Skeletal muscle cell (primary cell): ENCODE data around the gene GPR171.

Source experiments
- DNase-seq: peaks from one replicate; pipeline ENCODE4 v3.0.0-alpha.2; 2010; ENCODE audit warnings: low read depth
- H3K4me3 ChIP-seq: 2 replicates; pipeline ENCODE4 v1.5.1; 2011; ENCODE audit warnings: low read depth, mild to moderate bottlenecking, control low read depth, low read length, moderate library complexity

The GPR171 gene

DNA sequence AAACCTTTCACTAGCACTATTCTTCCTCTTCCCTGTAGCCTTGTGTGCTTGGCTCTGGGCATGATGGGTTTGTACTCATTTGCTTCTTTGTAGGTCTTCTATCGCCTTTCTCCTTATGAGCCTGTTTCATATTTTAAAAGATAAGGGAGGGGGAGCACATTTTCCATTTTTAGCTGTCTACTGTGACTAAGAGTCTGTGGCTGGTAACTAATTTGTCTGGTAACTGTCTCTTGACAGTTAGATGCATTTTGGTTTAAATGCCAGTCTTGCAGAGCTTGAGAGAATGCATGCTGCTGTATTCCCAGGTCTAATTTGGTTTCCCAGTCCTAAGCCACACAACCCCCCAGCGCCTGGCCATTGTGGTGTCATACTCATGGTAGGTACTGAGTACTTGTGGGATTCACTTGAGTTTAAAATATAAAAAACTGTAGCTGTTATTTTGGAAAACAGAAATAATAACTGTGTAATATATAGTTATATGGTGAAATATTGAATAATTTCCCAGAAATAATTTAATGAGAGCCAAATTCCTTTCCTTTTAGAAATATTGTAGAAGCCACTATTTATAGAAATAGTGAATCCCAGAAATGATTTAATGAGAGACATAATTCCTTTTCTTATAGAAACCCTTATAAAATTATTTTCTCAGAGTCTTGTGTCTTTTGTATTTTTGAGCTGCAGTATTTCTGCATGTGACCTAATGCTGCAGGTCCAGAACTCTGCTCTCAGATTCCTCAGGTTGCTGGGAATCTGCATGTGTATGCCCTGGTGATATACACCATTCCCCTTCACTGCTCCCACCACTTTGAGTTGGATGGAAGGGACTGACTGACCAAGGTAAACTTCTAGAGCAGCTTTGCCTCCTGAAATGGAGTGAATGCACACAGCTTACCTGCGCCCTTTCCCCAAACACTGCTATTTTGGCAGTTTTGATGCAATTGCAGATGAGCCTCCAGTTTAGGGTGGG, 13.9 kb upstream of the GPR171 start:
- H3K4me3 ChIP-seq = no peak overlapping the region
- no peak for DNase-seq

DNA sequence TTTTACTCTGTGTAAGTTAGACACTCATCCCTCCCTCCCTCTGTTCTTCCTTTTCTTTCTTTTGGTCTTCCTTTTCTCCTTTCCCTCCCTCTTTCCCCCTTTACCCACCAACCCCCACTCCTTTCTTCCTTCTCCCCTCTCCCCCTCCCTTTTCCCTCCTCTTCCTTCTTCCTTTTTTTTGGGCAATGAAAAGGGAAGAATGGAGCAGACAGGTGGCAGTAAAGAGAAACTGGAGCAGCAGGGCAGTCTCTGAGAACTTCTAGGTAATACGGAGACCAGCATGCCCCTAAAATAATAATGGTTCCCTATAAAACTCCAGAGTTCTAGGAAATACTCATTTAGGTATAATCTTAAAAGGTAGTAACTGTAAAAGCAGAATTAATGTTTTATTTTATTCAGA, 11.4 kb upstream of the GPR171 start:
- no peak overlapping the region for H3K4me3 ChIP-seq
- no peak for DNase-seq

DNA sequence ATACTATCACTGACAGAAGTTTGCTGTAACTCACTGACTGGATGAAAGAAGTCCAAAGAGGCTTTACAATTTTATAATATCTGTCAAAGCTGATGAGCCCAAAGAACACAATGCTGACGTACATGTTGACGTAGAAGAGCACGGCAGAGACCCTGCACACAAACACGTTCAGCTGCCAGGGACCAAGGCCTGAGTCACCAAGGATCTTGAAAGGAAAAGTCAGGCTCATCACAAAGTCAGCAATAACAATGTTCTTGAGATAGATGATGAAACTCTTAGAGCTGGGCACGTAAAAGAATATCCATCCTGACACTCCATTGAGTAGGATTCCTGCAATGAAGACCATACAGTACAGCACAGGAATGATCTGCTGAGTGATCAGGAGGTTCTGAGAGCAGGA, 10.9 kb upstream of the GPR171 start:
- DNase-seq = no peak

DNA sequence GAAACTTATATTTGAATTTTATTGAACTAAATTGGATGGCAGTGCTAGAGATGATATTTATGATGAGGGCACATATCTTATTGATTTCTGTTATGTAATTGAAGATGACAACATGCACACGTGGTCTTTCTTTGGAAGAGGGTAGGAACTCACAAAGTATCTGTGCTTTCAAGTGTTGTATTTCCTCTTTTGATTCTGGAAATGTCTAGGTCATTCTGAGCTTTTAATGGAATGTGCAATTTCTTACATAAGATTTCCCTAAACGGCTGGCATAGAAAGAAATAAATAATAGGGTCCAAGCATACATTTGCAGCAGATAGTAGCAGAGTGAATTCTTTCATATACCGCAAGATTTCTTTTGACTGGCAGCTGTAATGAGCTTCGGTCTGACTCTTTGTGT, 10.1 kb upstream of the GPR171 start:
- no peak for DNase-seq
- H3K4me3 ChIP-seq = no peak overlapping the region

More for the DNA sequence above, 10.9 kb upstream of the GPR171 start:
- no peak overlapping the region for H3K4me3 ChIP-seq

DNA sequence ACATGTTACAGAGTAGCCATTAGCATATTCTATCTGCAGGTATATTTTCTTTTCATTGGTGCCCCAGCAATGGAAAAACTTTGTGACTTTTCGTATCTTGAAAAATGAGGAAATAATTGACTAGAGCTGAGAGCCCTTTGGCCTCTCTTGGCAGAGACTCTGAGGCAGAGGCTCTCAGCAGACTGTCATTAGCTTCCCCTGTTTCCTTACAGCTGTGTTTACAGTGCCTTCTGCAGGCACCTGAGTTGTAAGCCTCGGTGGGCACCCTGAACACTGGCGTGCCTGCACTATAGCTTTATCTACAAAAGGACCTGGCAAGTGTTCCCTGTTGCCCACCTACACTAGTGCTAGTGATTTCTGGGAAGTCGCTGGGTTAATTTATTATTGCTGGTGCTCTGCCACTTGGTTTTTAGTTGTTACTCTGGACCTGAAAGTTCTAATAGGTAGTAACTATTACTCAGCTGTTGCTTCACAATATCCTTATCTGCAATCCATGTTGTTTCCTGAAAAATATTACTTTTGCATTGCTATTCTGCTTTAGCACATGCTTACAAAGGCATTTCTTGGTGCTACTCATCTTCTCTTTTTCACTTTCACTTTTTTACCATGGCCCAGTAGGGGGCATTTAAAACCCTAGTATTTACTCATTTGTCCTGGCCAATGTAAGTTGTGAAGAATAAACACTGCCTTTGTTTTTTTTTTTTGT, 7.8 kb upstream of the GPR171 start:
- no peak for DNase-seq
- H3K4me3 ChIP-seq = no peak overlapping the region

DNA sequence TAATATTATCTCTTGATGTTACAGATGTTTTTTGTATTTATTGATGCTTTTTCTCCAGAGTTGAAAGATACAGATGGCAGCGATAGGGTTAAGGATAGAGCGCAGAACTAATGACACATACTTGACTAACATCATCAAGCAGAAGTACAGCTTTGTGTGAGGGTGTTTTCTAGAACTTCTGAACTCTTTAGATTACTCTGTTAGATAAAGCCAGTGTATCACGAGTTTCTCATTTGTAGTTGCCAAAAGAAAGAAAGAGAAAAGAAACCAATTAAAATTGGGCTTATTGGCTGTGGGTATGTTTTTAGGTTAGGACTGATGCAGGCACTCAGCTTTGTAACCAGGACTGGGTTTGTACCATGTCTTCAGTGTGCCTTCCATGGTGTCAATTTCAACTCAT, 6.6 kb upstream of the GPR171 start:
- DNase-seq = no peak
- no peak overlapping the region for H3K4me3 ChIP-seq

DNA sequence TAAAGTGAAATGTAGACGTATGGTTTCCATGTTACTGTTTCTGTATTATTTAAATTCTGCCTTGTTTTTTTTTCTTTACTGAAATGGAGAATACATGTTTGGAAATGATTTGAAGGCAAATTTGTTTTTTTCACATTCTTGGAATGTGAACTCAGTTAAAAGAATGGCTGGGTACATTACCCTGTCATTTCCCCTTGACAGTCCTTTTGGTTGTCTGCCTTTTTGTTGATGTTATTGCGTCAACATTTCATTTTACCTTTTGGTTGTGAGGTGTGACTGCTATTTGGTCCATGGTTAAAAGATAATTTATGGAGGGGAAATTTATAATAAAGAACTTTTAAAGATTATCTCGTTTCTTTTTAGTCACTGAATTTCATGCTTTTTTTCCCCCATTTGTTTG, 3.2 kb upstream of the GPR171 start:
- H3K4me3 ChIP-seq = no peak overlapping the region
- no peak for DNase-seq

DNA sequence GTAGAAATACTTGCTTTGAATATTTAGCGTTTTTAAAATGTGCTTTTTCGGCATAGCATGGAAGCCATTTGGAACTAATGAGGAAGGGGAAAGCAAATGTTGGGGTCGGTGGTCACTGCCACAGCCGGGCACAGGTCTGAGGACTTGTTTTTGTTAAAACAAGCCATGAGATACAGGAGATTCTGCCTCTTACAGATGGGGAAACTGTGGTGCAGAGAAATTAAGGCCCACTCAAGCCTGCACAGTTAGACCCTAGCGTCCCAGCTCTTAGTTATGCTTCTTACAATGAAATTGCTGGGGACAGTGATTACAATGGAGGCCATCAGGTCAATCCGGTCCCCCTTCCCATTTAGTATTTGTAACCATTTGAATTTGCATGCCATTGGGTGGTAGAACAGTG, 2.5 kb upstream of the GPR171 start:
- H3K4me3 ChIP-seq = no peak overlapping the region
- no peak for DNase-seq

DNA sequence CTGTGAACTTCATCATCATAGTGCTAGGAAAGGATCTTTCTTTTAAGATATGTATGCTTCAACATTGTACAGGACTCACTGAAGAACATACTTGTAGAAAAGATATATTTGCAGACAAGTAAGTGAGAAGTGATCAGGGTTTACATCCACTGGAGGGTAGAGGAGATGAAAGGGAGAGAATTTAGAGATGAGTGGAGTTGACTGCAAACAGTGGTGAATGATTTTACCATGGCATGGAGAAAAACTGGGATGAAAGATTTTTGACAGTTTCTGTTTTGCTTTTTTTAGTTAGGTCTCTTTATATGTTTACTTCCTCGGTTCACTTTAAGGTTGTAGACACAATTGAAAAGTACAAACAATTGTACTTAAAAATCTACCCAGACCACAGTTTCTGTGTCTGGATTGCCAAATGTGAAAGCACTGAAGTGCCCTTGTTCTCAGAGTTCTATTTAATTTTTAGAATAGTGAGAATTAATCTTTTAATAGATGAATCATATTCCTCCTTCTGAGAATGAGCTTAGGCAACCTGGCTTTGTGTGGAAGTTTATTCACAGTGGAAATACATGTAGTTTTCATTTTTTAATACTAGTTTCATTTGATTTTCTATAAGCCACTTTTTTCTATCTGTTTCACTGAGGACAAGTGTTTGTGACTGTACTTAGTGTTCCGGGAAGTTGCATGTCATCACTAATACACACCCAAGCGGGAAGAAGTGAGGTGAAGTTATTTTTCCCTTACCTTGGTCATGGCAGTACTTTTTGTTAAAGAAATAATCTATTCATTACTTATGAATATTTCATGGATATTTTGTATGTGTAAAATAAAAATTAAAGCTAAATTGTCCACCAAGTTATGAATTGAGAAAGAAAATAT, 1.8 kb upstream of the GPR171 start:
- DNase-seq = no peak
- H3K4me3 ChIP-seq = no peak overlapping the region

DNA sequence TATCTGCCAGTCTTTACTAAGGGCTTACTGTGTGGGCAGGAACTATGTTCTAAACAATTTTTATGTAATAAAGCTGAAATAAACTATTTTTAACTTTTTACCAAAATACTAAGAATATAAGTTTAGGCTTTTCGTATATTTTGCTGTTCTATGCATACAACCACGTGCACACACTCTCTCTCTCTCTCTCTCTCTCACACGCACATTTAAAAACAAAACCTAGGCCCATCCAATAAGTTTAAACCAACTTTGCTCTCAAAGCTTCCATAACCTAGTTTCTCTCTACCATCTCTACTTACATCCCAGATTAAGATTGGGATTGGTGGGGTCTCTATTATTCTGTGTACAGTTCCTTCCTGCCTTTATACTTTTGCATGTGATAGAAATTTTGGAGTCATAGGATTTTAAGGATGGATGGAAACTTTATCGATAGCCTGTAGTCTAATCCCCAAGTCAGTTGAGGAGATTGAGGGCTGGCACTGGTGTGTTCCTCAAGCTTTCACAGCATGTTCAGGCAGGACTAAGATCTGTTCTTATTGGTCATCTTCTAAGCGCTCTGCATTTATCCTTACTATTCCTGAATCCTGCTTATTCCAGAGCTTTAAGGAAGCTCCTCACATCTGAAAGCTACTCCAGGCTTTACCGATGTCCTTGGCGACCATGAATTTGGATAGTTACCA, 1.8 kb downstream of the GPR171 start:
- no peak for DNase-seq
- H3K4me3 ChIP-seq = no peak overlapping the region

DNA sequence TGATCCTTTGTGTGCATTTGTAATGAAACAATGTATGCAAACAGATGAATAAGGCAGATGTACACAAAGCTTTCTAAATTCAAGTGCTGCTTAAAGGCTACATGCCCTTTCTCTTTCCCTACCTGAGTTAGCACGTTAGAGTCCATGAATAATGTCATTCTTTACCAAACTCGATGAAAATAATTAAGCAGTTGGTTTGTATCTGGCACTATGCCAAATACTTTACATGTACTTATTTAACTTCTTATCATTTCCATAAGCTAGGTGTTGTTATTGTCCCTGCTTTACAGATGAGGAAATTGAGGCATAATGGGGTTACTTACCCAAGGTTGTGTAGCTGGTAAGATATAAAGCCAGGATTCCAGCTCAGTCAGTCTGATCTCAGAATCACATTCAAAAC, 2.4 kb downstream of the GPR171 start:
- DNase-seq = no peak
- no peak overlapping the region for H3K4me3 ChIP-seq

DNA sequence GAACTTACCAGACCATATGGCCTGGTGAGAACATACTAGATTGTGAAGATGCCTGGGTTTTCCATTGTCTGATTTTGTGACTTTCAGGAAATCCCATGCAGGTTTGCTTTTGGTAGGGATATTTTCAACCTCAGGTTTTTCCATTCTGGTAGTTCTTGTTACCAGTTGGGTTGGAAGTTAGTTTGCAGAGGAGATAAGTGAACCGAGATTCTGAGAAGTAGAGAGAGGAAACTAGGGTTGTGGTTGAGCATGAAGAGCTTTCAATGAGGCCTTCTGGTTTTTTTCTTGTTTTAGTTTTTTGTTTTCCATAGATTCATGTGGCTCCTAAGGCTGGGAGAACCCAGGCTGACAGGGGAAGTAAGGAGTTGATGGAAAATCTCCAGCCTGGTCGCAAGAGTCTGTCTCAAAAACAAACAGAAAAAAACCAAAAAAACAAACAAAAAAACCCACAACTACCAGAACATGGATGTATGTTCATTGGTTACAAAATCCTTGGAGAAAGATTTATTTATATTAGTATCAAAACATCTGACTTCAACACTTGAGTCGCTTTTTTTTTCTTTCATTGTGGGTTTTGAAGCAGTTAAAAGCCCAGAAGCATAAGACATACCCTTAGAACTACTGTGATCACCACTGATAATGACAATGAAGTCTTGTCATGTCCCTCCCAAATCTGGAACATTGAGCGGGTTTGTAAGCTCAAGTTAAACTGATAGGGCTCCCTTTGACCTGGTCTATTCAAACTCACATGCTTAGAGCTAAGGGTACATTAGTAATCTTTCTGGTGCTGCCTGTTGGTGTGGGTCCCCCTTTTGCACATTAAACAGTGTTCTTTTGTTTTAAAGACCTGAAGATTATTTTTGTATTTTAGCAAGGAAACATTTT, 3.2 kb downstream of the GPR171 start:
- DNase-seq = no peak
- H3K4me3 ChIP-seq = no peak overlapping the region

DNA sequence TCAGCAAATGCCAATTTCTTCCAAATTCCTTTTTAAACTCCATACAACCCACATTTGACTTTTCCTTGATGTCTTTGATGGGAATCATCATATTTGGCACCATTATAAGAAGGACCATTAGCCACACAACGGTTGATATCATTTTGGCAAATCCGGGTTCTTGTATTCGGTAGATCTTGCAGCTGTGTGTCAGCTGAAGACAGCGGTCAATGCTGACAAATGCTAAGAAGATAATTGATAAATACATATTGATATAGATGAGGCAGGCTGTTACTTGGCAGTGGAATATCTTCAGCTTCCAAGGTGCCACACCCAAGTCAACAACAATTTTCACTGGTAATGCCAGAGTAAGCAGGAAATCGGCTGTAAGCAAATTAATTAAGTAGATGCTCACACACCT, 4.2 kb downstream of the GPR171 start:
- no peak for DNase-seq
- no peak overlapping the region for H3K4me3 ChIP-seq

DNA sequence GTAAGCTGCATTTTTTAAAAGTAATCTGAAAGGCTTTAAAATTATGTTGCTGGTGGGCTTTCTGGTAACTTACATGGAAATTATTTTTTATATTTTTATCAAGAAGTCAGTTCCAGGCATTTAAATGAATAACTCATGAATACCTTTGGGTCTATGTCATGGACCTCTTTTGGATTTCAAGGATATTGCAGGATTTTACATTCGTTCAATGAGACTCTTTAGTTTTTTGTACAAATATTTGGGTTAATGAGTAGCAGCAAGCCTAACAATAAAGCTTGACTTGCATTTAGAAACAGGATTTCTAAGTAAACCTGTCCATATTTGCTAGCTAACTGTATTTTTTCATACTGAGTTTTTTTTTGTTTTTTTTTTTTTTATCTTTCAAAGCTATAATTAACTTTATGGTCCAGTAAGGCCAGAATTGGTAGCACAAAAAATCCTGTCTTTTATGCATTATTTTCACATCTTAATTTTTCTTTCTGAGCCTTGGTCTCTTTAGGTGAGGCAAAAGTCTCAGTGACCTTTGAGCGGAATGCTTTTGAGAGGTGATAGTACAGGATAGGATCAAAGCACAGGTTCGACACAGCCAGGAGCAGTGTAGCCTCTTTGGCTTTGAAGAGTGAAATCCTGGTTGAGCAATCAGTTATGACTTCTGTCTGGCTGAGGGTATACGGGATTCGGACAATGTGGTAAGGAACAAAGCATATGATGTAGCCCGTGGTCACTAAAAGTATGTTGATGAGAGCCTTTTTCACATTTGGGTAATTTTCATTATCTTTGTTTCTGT, 4.8 kb downstream of the GPR171 start:
- no peak overlapping the region for H3K4me3 ChIP-seq
- no peak for DNase-seq

DNA sequence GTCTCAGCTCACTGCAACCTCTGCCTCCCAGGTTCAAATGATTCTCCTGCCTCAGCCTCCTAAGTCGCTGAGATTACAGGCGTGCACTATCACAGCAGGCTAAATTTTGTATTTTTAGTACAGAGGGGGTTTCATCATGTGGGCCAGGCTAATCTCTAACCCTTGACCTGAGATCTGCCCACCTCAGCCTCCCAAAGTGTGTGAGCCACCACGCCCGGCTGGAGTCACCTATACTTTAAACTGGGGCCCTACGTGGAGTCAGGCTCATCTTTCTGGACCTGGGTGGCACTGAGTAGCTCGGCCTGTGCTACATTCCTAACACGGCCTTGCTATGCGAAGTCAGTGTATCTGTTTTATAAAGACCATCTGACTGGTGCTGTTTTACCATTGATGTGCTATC, 5.8 kb downstream of the GPR171 start:
- DNase-seq = no peak
- H3K4me3 ChIP-seq = no peak overlapping the region

DNA sequence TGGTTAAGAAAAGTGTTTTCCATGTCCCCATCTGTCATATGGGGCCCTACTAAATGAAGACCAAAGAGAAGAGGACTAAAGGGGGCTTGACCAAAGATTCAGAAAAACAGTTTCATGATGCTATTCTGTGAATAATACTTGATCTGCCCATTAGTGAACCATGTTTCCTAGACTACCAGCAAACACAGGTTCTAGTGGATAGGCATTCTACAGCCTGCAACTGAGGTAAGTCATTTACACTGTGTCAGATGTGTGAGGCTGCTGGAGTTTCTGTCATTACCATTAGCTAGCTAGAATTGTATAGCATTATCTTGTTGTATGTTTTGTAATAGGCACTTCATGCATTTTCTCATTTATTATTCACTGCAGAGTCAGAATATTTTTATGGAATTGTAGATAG, 6.6 kb downstream of the GPR171 start:
- no peak for DNase-seq
- no peak overlapping the region for H3K4me3 ChIP-seq

DNA sequence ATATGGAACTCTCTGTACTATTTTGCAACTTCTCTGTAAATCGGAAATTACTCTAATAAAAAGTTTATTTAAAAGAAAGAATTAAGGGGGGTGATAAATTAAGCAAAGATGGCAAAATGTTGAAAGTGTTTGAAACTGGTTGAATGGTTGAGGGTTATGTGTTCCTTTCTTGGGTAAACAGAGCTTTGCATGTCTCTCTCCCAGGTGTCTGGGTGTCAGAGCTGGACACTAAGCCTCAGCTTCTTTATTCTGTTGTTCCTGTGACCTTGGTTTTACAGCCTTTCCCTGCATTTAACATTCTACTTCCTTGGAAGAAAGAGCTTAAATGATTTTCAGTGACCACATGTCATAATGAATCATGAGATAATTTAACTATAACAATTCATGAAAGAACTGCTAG, 7.2 kb downstream of the GPR171 start:
- no peak for DNase-seq

DNA sequence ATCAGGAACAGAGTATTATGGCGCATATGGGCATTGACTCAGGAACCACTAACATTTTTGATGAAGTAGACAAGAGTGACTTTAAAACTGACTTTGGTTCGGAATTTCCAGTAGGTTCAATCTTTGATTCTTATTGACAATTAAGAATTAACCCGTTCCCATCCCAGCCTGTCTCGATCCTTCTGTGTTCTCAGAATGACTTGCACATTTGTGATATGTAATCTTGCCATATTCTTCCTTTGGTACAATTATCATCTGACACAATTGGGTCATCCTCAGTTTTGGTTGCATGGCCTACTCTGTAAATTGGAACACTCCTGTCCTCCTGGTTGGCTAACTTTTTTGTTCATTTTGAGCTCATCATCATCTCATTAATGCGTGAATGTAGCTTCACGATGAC, 10.5 kb downstream of the GPR171 start:
- H3K4me3 ChIP-seq = no peak overlapping the region
- DNase-seq = no peak

More for the DNA sequence above, 7.2 kb downstream of the GPR171 start:
- H3K4me3 ChIP-seq = no peak overlapping the region
